Endothelial cell of umbilical vein (primary cell): ENCODE results near the gene PROX1. TPM values are rescaled to one million over a fixed set of nuclear protein-coding genes. Genes with fewer than 3 reads are reported as not detected.

Experiments used
- BruUV-seq: library from RNA; stranded (reverse); fragments of 400-500 nt; replicated peaks from 2 replicates; lab custom pipeline; 2021; lab: Mats Ljungman, UMichigan
- CTCF ChIA-PET: fragments of 300-600, 350-600 bp; sonication (Branson Sonifier 250); formaldehyde crosslinking; loops from one replicate; lab custom pipeline; 2021; ENCODE audit warnings: antibody characterized with exemption, inconsistent platforms; lab: Charles Lee
- POLR2A ChIA-PET: fragments of 300-600, 350-600 bp; sonication (Branson Sonifier 250); formaldehyde crosslinking; loops from one replicate; lab custom pipeline; 2021; ENCODE audit warnings: antibody characterized with exemption, inconsistent platforms; lab: Charles Lee
- DNase-seq: peaks from one replicate; pipeline ENCODE4 v3.0.0-alpha.2; 2011; ENCODE audit warnings: low read depth, low spot score
- FAIRE-seq: peaks from 2 replicates; lab custom pipeline; 2011; peaks lifted over from hg19 to GRCh38; lab: Jason Lieb, UNC
- H2AFZ ChIP-seq: 2 replicates; pipeline ENCODE4 v1.6.0; 2012; ENCODE audit warnings: low read depth, low read length, control low read depth, inconsistent platforms
- H3K27ac ChIP-seq: 2 replicates; pipeline ENCODE4 v1.5.1; 2011; ENCODE audit warnings: low read depth, mild to moderate bottlenecking, control low read depth, low read length, moderate library complexity; ENCODE audit not compliant: insufficient read depth
- H3K27me3 ChIP-seq, 2 experiments: 2 replicates each; pipeline versions ENCODE4 v1.6.0 to v1.6.1; 2011; ENCODE audit warnings: low read length in 2 of 2, mixed read lengths in 1 of 2; ENCODE audit not compliant: control insufficient read depth in 2 of 2, insufficient read depth in 2 of 2
- H3K36me3 ChIP-seq, 2 experiments: 2 replicates in 1 of 2; 3 replicates in 1 of 2; pipeline ENCODE4 v1.5.1; 2011; ENCODE audit warnings: low read length in 2 of 2, mild to moderate bottlenecking in 1 of 2, moderate library complexity in 1 of 2; ENCODE audit not compliant: control insufficient read depth in 2 of 2, insufficient read depth in 2 of 2; ENCODE audit errors: extremely low read depth in 1 of 2
- H3K4me1 ChIP-seq: 3 replicates; pipeline ENCODE4 v1.5.1; 2011; ENCODE audit warnings: mild to moderate bottlenecking, low read length; ENCODE audit not compliant: control insufficient read depth, insufficient read depth; ENCODE audit errors: extremely low read depth
- H3K4me2 ChIP-seq: 2 replicates; pipeline ENCODE4 v1.6.1; 2011; ENCODE audit warnings: low read length, control low read depth, mixed read lengths; ENCODE audit not compliant: insufficient read depth
- H3K4me3 ChIP-seq, 3 experiments: fragments of 200-600 bp in 1 of 3; sonication (generic), shearing (Covaris generic) in 1 of 3; replicated peaks in 1 of 3; 2 replicates each; pipeline ENCODE4 v1.5.1; 2011 to 2016; ENCODE audit warnings: control low read depth in 3 of 3, low read length in 3 of 3, mild to moderate bottlenecking in 2 of 3, inconsistent platforms in 1 of 3, low read depth in 1 of 3, moderate library complexity in 1 of 3; ENCODE audit not compliant: insufficient read depth in 1 of 3
- H3K79me2 ChIP-seq: 2 replicates; pipeline ENCODE4 v1.6.0; 2012; ENCODE audit warnings: low read length, inconsistent platforms; ENCODE audit not compliant: control insufficient read depth, insufficient read depth
- H3K9ac ChIP-seq: replicated peaks from 2 replicates; pipeline ENCODE3; 2011; ENCODE audit warnings: low read length, control low read depth; ENCODE audit not compliant: insufficient read depth; ENCODE audit errors: extremely low read depth
- H3K9me1 ChIP-seq: replicated peaks from 3 replicates; pipeline ENCODE4 v1.6.0; 2011; ENCODE audit warnings: mild to moderate bottlenecking, low read length; ENCODE audit not compliant: control insufficient read depth, insufficient read depth; ENCODE audit errors: extremely low read depth
- H3K9me3 ChIP-seq: replicated peaks from 2 replicates; pipeline ENCODE4 v1.5.1; 2012; ENCODE audit warnings: low read length, inconsistent platforms; ENCODE audit not compliant: control insufficient read depth, insufficient read depth
- H4K20me1 ChIP-seq: replicated peaks from 2 replicates; pipeline ENCODE3; 2011; ENCODE audit warnings: mild to moderate bottlenecking, low read length; ENCODE audit not compliant: control insufficient read depth, insufficient read depth; ENCODE audit errors: extremely low read depth
- CTCF ChIP-seq, 2 donors: IDR thresholded peaks; 1 replicate in 1 of 2; 2 replicates in 1 of 2; pipeline ENCODE4 v1.5.1; 2011; ENCODE audit warnings: low read length in 2 of 2, mild to moderate bottlenecking in 2 of 2, moderate library complexity in 2 of 2, control low read depth in 1 of 2, inconsistent platforms in 1 of 2, low read depth in 1 of 2; ENCODE audit not compliant: insufficient read depth in 1 of 2; ENCODE audit errors: extremely low read depth in 1 of 2
- EZH2 ChIP-seq: IDR thresholded peaks from 2 replicates; pipeline ENCODE4 v1.6.1; 2012; ENCODE audit warnings: borderline replicate concordance, low read depth, mild to moderate bottlenecking, moderate library complexity, low read length, inconsistent platforms; ENCODE audit not compliant: severe bottlenecking
- FOS ChIP-seq: IDR thresholded peaks from 2 replicates; pipeline ENCODE4 v1.6.1; 2011; ENCODE audit warnings: mild to moderate bottlenecking, low read length, moderate library complexity, borderline replicate concordance; ENCODE audit not compliant: insufficient read depth
- GATA2 ChIP-seq: IDR thresholded peaks from 2 replicates; pipeline ENCODE4 v1.7.0; 2011; ENCODE audit warnings: low read depth, mild to moderate bottlenecking, moderate library complexity, mixed read lengths, low read length; ENCODE audit not compliant: insufficient read length, insufficient read depth
- JUN ChIP-seq: IDR thresholded peaks from 2 replicates; pipeline ENCODE4 v1.6.1; 2011; ENCODE audit warnings: borderline replicate concordance, low read depth; ENCODE audit not compliant: insufficient read length, insufficient read depth
- MAX ChIP-seq: IDR thresholded peaks from 2 replicates; pipeline ENCODE4 v1.6.1; 2011; ENCODE audit not compliant: insufficient read depth, insufficient read length
- MYC ChIP-seq: IDR thresholded peaks from one replicate; pipeline ENCODE4 v1.6.1; 2011; ENCODE audit warnings: mild to moderate bottlenecking, low read depth, low read length
- POLR2A ChIP-seq: IDR thresholded peaks from 2 replicates; pipeline ENCODE4 v1.6.1; 2012; ENCODE audit warnings: low read depth, mild to moderate bottlenecking, control low read depth, low read length
- POLR2AphosphoS5 ChIP-seq: IDR thresholded peaks from 2 replicates; pipeline ENCODE4 v1.6.1; 2012; ENCODE audit warnings: low read depth, mild to moderate bottlenecking, control low read depth, low read length, moderate library complexity; ENCODE audit not compliant: insufficient read depth
- dilution Hi-C: fragments of 300-500 bp; cut with MboI; formaldehyde crosslinking; loops from one replicate; pipeline ENCODE4 v1.15.0; 2019; ENCODE audit warnings: low sequenced_read_pairs; ENCODE audit not compliant: extremely low pct_ligation_motif_present
- intact Hi-C: fragments of 100-400 bp; cut with micrococcal nuclease; formaldehyde crosslinking; loops from one replicate; pipeline ENCODE4 v1.10.0; 2022
- polyA plus RNA-seq, 4 experiments: library from polyadenylated mRNA; depleted of rRNA in 3 of 4; stranded (reverse) in 3 of 4; unstranded in 1 of 4; fragments of >200 nt; gene quantifications; 2 replicates each; pipeline versions ENCODE4 v1.2.1 to v1.2.3, GENCODE V29; 2011 to 2012; ENCODE audit warnings: missing spikeins in 1 of 4
- total RNA-seq: library from RNA; stranded (reverse); gene quantifications from 2 replicates; pipeline ENCODE4 v1.2.3, GENCODE V29; 2021

Gene PROX1
- total and polyA plus RNA-seq, 2 donors (not counting 3 experiments of a cell fraction or from before 2014, with no cell fraction given): 2.2 to 4.0 TPM

GRCh38 chr1:213938776-213939175, 49.0 kb upstream of the PROX1 start:
- no peak overlapping the region for H3K27ac ChIP-seq
- H3K4me3 ChIP-seq: no peak overlapping the region
- TF ChIP-seq CTCF (IDR thresholded peaks at IDR 0.05; ENCODE audit: extremely low read depth in 1 of 2, insufficient read depth in 1 of 2, low read depth in 1 of 2, low read length in 2 of 2) (no peak), JUN (no peak), GATA2 (no peak), MAX (no peak), POLR2AphosphoS5 (no peak), POLR2A (no peak), MYC (no peak), EZH2 (no peak), FOS (no peak)
- H3K4me2 ChIP-seq: no peak overlapping the region
- H3K9me3 ChIP-seq: no peaks in the 10 kb centered on the region
- FAIRE-seq (no peak), DNase-seq (no peak)
- no peak overlapping the region for H3K9ac ChIP-seq
- dilution Hi-C loops (no loop called here), intact Hi-C loops (no loop called here)
- ChIA-PET POLR2A (no interaction called here), CTCF (interaction anchor here (1.2 kb wide), 1 partner anchor 31 kb away, joined by 3 read pairs; no protein-coding TSS in a partner anchor)
- H3K79me2 ChIP-seq: no peaks in the 10 kb centered on the region
- no peaks in the 10 kb centered on the region for H3K4me1 ChIP-seq
- H3K36me3 ChIP-seq: no peaks in the 10 kb centered on the region
- H2AFZ ChIP-seq: no peak overlapping the region
- no TSS peak for BruUV-seq
- H3K27me3 ChIP-seq: peaks cover 0 to 2% of the 10 kb centered on the region in 2 experiments
- no peaks in the 10 kb centered on the region for H4K20me1 ChIP-seq
- H3K9me1 ChIP-seq: no peaks in the 10 kb centered on the region
